K562 (cell line): ENCODE data around the gene EEF1A2. TPM values are rescaled to one million over a fixed set of nuclear protein-coding genes. Genes with fewer than 3 reads are reported as not detected.

ENCODE experiments used
- ARID1B ChIP-seq: fragments of 450-650 bp; IDR thresholded peaks from 2 replicates; pipeline ENCODE4 v1.6.1; 2016; ENCODE audit warnings: antibody characterized with exemption, mild to moderate bottlenecking, inconsistent platforms
- BHLHE40 ChIP-seq: IDR thresholded peaks from 2 replicates; pipeline ENCODE4 v1.6.1; 2011; ENCODE audit warnings: low read length, improper control_type of control experiment
- CEBPZ ChIP-seq: fragments of 150-350 bp; IDR thresholded peaks from 2 replicates; pipeline ENCODE4 v1.6.1; 2014; ENCODE audit warnings: low read depth, mild to moderate bottlenecking, low read length, borderline replicate concordance
- CTCFL ChIP-seq: IDR thresholded peaks from 2 replicates; pipeline ENCODE4 v1.6.1; 2011; ENCODE audit warnings: borderline replicate concordance, low read depth, mild to moderate bottlenecking, moderate library complexity, low read length; ENCODE audit not compliant: insufficient read depth, poor library complexity, severe bottlenecking
- DNMT1 ChIP-seq: fragments of 450-650 bp; IDR thresholded peaks from 2 replicates; pipeline ENCODE4 v1.6.1; 2016; ENCODE audit warnings: antibody characterized with exemption, mild to moderate bottlenecking
- ELF2 ChIP-seq: fragments of 250-450 bp; sonication (Bioruptor Pico); IDR thresholded peaks from 2 replicates; pipeline ENCODE4 v1.5.0; 2021; ENCODE audit warnings: mild to moderate bottlenecking
- ELF4 ChIP-seq: fragments of 450-650 bp; formaldehyde crosslinking; IDR thresholded peaks from 2 replicates; pipeline ENCODE4 v1.4.0; 2022; ENCODE audit warnings: missing genetic modification characterization
- KLF10 ChIP-seq: fragments of 250-450 bp; sonication (Bioruptor Pico); IDR thresholded peaks from 2 replicates; pipeline ENCODE4 v1.6.1; 2021; ENCODE audit warnings: matching md5 sums
- MAFK ChIP-seq: IDR thresholded peaks from 2 replicates; pipeline ENCODE4 v1.6.1; 2011; ENCODE audit warnings: low read length, improper control_type of control experiment
- MCM2 ChIP-seq: fragments of 450-650 bp; IDR thresholded peaks from 2 replicates; pipeline ENCODE4 v1.6.1; 2017; ENCODE audit warnings: low read depth, mild to moderate bottlenecking
- MEIS2 ChIP-seq: fragments of 450-650 bp; IDR thresholded peaks from 2 replicates; pipeline ENCODE4 v1.6.1; 2014; ENCODE audit warnings: mild to moderate bottlenecking; ENCODE audit not compliant: partially characterized antibody
- PHF21A ChIP-seq: fragments of 450-650 bp; IDR thresholded peaks from 2 replicates; pipeline ENCODE4 v1.6.1; 2017; ENCODE audit warnings: low read depth, borderline replicate concordance
- RBM22 ChIP-seq: fragments of 200-400 bp; formaldehyde crosslinking; IDR thresholded peaks from 2 replicates; pipeline ENCODE4 v1.6.1; 2018; ENCODE audit warnings: low read length, low read depth; ENCODE audit not compliant: poor library complexity, severe bottlenecking
- RBM39 ChIP-seq: fragments of 200-400 bp; formaldehyde crosslinking; optimal IDR thresholded peaks from 2 replicates; pipeline ENCODE3; 2018; ENCODE audit warnings: low read depth, low read length
- SRSF1 ChIP-seq: fragments of 200-400 bp; formaldehyde crosslinking; IDR thresholded peaks from 2 replicates; pipeline ENCODE4 v1.6.1; 2017; ENCODE audit warnings: mild to moderate bottlenecking, low read depth, low read length, moderate library complexity
- TEAD4 ChIP-seq, 2 experiments: sonication (generic) in 1 of 2; formaldehyde crosslinking in 1 of 2; IDR thresholded peaks; 2 replicates each; pipeline versions ENCODE4 v1.6.1 to v1.8.0; 2012 to 2022; ENCODE audit warnings: borderline replicate concordance in 1 of 2, inconsistent platforms in 1 of 2, low read length in 1 of 2, mild to moderate bottlenecking in 1 of 2, missing genetic modification reagents in 1 of 2
- USF2 ChIP-seq: sonication (generic); formaldehyde crosslinking; IDR thresholded peaks from 2 replicates; pipeline ENCODE4 v1.5.0; 2020; ENCODE audit warnings: missing genetic modification reagents
- XRCC4 ChIP-seq: IDR thresholded peaks from one replicate; pipeline ENCODE4 v1.6.1; 2011; ENCODE audit not compliant: insufficient read depth, insufficient read length; ENCODE audit errors: extremely low read depth
- ZBED1 ChIP-seq: IDR thresholded peaks from 2 replicates; pipeline ENCODE4 v1.6.1; 2014
- ZNF121 ChIP-seq: sonication (generic); formaldehyde crosslinking; conservative IDR thresholded peaks from 2 replicates; pipeline ENCODE4 v1.8.0; 2022; ENCODE audit warnings: missing genetic modification reagents
- ZNF311 ChIP-seq: fragments of 250-450 bp; sonication (Bioruptor Pico); IDR thresholded peaks from 2 replicates; pipeline ENCODE4 v1.4.0; 2020; ENCODE audit warnings: mild to moderate bottlenecking, moderate library complexity
- ZNF316 ChIP-seq: fragments of 450-650 bp; IDR thresholded peaks from 2 replicates; pipeline ENCODE4 v1.6.1; 2016
- polyA plus RNA-seq, 8 experiments: library from polyadenylated mRNA; depleted of rRNA in 4 of 8; stranded (reverse) in 5 of 8; unstranded in 3 of 8; fragments of >200 nt; fragmentation: Nextera tagmentation in 2 of 8; fragmentation: Illumina TruSeq in 1 of 8; extraction: Ambion mirVana in 2 of 8; extraction: Trizol in 1 of 8; gene quantifications; 2 replicates each; pipeline versions ENCODE4 v1.2.1 to v1.2.3, GENCODE V29; 2011 to 2014; ENCODE audit warnings: inconsistent platforms in 1 of 8, missing spikeins in 1 of 8
- total RNA-seq, 7 experiments: library from RNA; depleted of rRNA in 6 of 7; stranded (reverse); fragments of >200 nt in 6 of 7; fragmentation: Illumina TruSeq in 2 of 7; extraction: Trizol in 2 of 7; gene quantifications; 2 replicates each; pipeline versions ENCODE4 v1.2.1 to v1.2.3, GENCODE V29; 2011 to 2021; ENCODE audit warnings: low replicate concordance in 1 of 7
- TF ChIP-seq, protein P1 (sequence below): fragments of 450-650 bp; IDR thresholded peaks from 2 replicates; pipeline ENCODE4 v1.6.1; 2016; ENCODE audit warnings: missing biosample characterization, missing genetic modification characterization
- TF ChIP-seq, protein P2 (sequence below): fragments of 250-450 bp; sonication (Bioruptor Pico); IDR thresholded peaks from 2 replicates; pipeline ENCODE4 v1.9.0; 2021; ENCODE audit warnings: mild to moderate bottlenecking

The EEF1A2 gene
- total and polyA plus RNA-seq, 9 of the 15 experiments (the other 6 are each of a cell fraction or from before 2014, with no cell fraction given): 0.04 to 29.6 (median 11.5) TPM

GRCh38 chr20:63520504-63520933, 21.6 kb upstream of the EEF1A2 start, which contains the start of gene PPDPF (continued):
- TF ChIP-seq ZNF121 (no peak), ZNF316 (no peak), ARID1B (no peak), PHF21A (no peak), MAFK (no peak), TEAD4 (IDR thresholded peaks at IDR 0.05; ENCODE audit: low read length) (no peak), TEAD4 (CRISPR knock-in tag; IDR thresholded peaks at IDR 0.05; ENCODE audit: borderline replicate concordance) (no peak), ELF4 (CRISPR knock-in tag) (no peak), USF2 (CRISPR knock-in tag) (no peak), XRCC4 (no peak), KLF10 (CRISPR knock-in tag) (no peak), ZNF311 (CRISPR knock-in tag) (no peak), MEIS2 (peak; percentile 41), MCM2 (no peak), ELF2 (CRISPR knock-in tag) (no peak), RBM39 (no peak), SRSF1 (no peak), RBM22 (peak; percentile 10), CTCFL (no peak), ZBED1 (peak; percentile 57; the same call in 1 of the 2 replicates), DNMT1 (no peak), CEBPZ (no peak), BHLHE40 (peak; percentile 44)
- TF ChIP-seq, protein P1, sequence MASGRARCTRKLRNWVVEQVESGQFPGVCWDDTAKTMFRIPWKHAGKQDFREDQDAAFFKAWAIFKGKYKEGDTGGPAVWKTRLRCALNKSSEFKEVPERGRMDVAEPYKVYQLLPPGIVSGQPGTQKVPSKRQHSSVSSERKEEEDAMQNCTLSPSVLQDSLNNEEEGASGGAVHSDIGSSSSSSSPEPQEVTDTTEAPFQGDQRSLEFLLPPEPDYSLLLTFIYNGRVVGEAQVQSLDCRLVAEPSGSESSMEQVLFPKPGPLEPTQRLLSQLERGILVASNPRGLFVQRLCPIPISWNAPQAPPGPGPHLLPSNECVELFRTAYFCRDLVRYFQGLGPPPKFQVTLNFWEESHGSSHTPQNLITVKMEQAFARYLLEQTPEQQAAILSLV (tag): no peak
- TF ChIP-seq, protein P2, sequence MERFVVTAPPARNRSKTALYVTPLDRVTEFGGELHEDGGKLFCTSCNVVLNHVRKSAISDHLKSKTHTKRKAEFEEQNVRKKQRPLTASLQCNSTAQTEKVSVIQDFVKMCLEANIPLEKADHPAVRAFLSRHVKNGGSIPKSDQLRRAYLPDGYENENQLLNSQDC (CRISPR knock-in tag): no peak
